Glomerular endothelial cell (primary cell): ENCODE data around the gene CENPP. TPM values are rescaled to one million over a fixed set of nuclear protein-coding genes. Genes with fewer than 3 reads are reported as not detected.

ENCODE experiments used
- DNase-seq: peaks from one replicate; pipeline ENCODE4 v3.0.0-alpha.2; 2011; ENCODE audit warnings: low read depth, low spot score; ENCODE audit errors: extremely low read depth
- total RNA-seq: library from RNA; depleted of rRNA; stranded (reverse); fragments of >200 nt; gene quantifications from 2 replicates; pipeline ENCODE4 v1.2.3, GENCODE V29; 2015

The CENPP gene
- total RNA-seq, 1 donor from 2014 or later, result 1.8 TPM

DNA sequence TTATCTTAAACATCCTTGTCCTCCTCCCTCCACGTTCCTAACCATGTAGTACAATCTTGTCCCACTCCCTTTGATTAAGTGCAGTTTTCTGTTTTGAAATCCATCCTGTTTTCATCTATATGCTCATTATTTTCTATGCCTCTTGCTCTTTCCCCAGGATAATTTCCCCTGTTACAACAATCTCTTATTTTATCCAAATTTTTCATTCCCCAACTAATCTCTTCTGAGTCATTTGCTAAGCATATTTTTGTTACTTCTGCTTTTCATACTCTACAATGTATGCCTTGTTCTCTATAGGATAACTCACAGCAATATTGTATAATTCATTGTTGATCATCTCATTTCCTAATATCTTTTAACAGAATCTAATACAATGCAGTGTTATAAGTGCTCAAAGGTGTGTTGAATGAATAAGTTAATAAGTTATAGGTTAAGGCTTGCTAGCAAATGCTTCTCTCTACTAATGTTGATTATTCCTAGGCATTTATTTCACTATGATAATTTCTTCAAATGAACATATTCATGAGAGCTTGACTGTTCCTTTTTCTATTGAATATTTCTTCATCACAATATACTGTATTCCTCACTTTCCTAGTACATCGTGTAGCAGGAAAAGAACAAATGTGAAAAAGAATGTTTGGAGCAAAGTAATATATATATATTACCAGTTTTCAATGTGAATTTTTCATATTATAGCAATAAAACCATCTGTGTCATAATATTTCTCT lies 97.0 kb downstream of the CENPP start:
- no peak for DNase-seq

DNA sequence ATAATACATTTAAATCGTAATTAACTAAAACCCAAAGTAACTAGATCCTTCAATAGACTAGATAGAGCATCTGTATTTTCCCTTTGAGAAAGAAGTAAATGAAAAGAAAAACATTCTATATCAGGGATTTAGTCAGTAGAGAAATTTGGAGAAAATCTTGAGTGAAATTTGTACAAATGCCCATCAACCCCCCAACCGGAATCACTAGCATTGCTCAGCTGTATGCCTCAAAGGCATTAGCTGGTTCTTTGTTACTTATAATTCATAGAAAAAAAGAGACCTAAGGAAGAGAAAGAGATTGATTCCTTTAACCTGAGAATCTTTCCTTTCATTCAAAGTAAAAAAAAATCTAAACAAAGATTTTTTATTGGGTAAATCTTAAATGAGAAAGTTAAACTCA lies 97.9 kb downstream of the CENPP start:
- no peak for DNase-seq

DNA sequence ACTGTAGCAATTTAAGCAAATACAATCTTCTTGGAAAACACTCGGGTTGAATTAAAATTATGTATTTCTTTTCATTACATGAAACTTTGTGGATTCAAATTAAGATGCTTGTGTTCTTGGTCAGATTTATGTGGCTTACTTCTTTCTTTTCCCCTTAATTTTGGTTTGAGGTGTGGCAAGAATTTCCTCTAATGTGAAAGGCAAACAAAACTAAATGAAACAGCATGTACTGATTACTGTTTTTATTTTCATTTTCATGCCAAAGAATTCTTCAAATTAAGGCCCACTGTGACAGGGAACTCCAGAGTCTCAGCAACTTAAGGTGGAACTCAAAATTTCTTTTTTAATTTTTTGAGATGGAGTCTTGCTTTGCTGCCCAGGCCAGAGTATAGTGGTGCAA lies 98.6 kb downstream of the CENPP start, which contains the start of gene OMD:
OMD (minus strand) TSS at position 132 of the 400 bp plus-strand sequence. CDS start 6,913 bp downstream, outside the sequence.
- no peak for DNase-seq

DNA sequence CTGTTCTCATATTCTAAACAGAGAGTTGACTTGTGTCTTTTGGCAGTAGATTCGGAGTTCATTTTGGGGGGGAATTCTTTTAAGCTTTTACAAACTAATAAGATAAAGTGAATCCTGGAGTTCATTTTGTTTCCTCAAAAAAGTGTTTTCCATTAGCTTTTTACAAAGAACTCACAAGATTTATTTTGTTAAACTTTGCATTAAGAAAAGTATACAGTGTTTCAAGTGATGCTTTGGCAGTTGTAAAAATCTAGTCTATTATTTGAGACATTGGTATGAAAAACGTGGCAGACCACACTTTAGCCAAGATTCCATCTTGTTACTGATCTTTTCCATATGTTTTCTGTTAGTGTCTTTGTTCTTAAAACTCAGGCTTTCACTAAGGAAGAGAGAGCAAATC lies 99.7 kb downstream of the CENPP start:
- DNase-seq, result no peak

DNA sequence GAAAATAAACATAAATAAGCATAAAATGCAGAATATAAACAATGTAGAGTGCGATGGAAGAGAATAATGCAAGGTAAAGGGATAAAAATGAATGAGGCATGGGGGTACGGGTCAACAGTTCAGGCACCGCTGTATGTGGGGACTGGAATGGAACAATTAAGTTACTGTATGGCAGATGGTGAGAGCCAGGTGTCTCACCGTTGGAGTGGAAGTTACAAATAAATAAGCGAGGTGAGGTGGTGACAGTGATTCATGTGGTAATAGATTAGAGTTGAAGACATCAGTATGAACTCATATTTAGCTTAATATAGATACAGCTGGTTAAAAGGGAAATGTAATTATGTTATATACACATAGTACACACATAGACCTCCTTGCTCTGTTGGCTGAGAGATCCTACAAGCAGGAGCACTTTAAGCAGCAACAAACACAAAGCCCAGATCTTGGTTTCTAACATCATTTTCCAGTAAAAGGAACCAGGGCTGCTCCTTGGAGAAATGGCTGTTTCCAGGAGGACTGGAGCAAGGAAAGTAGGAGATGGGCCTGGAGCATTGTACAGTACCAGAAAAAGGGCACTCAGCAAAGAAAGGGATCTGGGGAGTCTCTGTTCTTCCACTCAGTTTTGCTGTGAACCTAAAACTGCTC lies 100.9 kb downstream of the CENPP start:
- no peak for DNase-seq

DNA sequence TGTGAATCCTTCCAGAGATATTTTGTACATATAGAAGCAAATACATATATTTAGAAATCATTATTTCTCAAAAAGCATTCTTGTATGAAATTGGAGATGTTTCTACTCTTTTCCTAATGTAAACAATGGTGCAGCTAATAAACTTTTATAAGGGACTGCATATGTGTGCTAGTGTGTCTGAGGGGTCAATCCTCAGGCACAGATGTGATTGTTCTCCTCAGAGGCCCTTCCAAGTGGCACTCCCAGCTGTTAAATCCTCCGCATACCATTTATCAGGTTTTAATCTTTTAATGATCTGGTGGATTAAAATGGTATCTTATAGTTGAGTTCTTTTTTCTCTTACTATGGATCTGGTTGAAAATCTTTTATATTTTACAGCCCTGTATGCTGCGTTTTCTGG lies 104.1 kb downstream of the CENPP start:
- DNase-seq, result no peak

DNA sequence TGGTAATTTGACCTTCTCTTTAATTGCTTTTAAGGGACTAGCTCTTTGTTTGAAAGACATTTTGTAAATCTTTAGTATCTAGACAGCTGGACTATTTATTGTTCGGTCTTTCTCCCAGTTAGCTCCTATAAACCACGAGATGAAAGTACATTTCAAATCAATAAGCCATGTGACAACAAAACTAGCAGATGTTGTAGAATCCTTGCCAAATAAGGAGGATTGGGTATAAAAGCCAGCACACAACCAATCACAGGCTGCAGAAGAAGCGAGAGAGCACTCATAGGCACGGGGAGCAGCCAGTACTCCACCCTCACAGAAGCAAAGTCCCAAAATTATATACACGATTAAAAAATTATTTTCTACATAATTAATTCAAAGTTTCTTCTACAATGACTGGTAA lies 106.6 kb downstream of the CENPP start:
- DNase-seq, result no peak

DNA sequence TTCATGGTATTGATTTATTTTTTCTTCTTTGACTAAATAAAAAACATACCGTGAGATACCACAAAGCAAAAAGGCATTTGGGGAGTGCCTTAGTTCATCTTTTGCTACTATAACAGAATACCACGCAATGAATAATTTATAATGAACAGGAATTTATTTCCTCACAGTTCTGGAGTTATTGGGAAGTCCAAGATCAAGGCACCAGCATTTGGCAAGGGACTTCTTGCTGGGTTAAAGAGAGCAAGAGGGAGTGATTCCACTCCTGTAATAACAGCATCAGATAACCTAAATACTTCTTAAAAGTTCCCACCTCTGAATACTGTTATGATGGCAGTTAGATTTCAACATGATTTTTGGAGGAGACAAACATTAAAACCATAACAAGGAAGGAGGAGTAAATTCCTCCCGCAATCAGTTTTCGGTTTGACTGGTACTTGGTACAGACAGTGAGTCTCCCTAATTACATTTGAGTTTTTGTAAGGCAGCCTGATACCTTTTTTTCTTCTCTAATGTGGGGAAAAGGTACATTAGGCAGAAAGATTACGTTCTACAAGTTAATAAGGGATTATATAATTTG lies 107.3 kb downstream of the CENPP start:
- DNase-seq, result no peak

DNA sequence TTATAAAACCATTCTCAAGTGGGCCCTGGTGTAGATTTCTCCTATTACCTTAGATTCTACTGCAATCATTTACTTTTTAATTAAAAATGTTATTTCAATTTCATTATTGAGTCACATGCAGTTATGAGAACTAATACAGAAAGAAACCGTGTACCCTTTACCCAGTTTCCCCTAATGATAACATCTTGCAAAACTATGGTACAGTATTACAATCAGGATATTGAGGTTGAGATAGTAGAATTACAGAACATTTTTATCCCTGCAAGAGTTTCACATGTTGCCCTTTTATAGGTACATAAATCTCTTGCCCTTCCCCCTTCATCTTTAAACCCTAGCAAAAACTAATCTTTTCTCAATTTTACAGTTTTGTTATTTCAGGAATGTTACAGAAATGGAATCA lies 109.5 kb downstream of the CENPP start:
- no peak for DNase-seq

DNA sequence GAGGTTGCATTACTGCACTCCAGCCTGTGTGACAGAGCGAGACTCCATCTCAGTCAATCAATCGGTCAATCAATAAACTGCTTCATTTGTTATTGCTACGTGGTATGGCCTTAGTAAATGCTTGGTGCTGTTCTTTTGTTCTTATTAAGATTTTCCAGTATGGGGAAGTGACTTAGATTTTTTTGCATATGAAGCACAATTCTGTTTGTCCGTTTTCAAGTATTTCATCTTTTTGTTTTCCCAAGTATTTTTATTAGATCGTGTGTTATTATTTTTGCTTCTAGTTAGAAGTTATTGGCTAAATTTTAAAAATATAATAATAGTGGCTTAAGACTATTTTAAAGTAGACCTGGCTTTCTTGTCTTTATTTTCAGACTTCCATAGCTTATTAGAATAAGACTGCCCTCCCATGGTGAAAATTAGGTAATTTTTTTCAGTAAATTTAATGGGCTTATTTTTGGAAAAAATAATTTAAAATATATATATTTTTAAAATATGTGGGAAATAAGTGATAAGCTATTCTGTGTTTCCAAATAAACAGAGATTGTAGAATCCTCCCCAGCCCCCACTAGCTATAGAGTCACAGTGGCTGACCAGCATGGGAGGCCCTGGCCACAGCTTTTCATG lies 113.3 kb downstream of the CENPP start:
- no peak for DNase-seq

DNA sequence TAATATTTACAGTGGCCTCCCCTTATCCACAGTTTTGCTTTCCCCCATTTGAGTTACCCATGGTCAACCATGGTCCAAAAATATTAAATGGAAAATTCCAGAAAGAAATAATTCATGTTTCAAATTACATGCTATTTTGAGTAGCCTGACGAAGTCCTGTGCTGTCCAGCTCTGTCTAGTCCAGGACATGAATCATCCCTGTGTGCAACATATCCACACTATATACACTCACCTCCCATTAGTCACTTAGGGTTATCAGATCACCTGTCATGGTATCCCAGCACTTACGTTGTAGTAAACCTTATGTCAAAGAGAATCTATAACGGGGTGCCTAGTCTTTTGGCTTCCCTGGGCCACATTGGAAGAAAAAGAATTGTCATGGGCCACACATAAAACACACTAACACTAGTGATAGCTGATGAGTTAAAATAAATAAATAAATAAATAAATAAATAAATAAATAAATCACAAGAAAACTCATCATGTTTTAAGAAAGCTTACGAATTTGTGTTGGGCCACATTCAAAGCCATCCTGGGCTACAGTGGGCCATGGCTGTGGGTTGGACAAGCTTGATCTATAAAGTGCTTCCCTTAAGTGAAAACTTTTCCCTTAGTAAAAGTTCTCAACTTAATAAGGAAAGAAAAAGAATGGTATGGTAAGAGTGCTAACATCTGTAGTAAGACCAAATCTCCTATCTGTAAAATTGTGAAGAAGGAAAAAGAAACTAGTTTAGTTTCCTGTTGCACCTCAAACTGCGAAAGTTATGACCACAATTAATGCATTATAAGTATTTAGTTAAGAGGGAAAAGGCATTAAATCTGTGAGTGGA lies 114.4 kb downstream of the CENPP start:
- DNase-seq, result no peak

DNA sequence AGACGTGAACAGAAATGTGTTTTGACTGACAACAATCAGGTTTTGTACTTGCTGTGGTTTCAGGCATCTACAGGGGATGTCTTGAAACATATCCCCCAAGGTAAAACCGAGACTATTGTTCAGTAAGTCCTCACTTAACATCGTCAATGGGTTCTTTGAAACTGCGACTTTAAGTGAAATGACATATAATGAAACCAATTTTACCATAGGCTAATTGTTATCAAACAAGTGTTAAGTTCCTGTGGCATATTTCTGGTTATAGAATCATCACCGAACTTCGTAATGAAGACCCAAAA lies 114.9 kb downstream of the CENPP start:
- no peak for DNase-seq

DNA sequence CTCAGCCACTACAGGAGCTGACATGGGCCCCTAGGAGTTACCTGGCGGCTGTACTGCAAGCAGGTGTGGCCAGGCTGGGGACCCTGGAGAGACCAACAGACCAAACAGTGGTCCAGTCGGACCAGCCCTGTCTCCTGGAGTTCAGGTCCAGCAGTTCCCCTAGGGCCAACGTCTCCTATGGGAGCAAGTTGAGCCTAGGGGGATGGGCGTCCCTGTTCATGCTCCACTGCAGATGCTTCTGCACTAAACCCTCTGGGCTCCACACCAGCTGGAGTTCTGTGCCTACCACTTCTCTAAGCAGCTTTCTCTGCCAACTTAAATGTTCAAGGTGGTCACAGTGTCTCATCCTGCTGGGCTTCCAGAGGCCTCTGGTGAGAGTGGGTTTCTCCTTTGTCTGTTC lies 119.1 kb downstream of the CENPP start:
- DNase-seq, result no peak

DNA sequence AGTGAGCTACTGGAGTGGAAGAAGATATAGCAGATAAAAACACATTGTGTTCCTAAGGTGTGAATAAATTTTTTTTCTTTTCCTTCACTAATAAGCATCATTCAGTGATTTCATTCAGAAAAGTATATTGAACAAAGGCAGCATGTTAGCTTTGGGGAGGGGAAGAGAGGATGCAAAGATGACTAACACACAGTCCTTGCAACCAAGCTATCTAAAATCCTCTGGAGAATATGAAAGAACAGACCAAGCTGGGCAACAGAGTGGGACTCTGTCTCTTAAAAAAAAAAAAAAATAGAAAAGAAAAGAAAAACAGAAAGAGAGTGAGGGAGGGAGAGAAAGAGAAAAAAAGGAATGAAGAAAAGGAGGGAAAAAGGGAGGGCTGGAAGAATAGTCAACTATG lies 120.8 kb downstream of the CENPP start:
- DNase-seq, result no peak

DNA sequence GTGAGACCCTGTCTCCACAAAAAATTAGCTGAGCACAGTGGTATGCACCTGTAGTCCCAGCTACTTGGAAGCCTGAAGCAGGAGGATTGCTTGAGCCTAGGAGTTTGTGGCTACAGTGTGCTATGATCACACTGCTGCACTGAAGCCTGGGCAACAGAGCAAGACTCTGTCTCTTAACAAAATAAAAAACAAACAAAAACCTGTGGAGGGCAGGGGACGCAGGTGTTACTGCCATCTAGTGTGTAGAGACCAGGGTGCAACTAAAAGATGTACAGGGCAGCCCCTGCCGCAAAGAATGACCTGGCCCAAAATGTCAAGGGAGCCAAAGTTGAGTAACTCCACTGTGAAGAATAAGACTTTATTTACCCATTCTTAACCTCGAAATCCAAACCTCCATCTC lies 129.5 kb downstream of the CENPP start:
- DNase-seq, result no peak

DNA sequence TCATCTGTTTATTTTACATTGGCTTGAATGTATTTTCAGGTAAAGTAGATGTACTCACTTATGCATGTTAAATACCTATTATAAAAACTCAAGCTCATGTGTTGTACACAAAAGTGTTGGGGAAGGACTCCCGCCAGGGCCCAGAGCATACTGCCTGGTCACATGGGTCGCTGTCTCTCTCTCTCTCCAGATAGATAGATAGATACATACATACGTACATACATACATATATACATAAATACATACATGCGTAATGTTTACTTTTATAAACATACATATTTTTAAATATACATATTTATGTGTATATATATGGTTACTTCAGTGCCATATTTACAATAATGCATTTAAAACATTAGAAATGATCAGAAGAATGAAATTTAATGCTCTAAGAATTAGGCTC lies 131.8 kb downstream of the CENPP start:
- DNase-seq, result no peak

DNA sequence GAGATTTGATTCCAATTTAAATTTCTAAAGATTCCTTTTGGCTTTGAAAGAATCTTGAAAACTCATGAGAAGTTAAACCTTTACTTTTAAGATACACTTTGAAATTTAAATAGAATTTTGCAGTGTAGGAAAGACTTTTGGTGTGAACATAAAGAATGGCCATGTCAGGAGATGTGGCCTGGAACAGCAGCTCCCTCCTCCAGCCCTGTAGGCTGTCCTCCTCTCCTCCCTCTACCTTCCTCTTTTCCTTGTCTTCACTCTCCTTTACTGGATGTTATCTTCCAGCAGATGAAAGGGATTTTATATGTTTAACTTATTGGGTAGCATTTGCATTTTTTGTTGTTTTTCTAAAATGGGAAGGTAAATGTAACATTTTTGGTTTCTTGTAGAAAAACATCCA lies 137.6 kb downstream of the CENPP start:
- no peak for DNase-seq

DNA sequence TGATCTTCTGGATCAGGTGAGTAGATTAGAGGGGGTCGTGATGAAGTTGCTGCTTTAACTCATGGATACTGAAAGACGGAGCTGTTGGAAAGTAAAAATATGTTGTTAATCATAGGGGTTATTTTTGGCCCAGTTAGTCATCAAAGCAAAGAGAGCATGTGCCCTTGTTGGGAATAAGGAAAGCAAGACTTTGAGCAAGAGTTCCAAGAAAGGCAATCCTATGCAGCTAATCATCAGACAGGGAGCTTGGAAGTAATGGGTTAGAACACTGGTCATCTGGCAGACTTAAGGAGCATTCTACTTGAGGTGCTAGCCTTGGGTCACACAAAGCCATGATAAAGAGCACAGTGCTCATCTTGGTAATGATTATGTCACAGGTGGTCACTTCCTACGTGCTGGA lies 138.2 kb downstream of the CENPP start:
- DNase-seq, result no peak

DNA sequence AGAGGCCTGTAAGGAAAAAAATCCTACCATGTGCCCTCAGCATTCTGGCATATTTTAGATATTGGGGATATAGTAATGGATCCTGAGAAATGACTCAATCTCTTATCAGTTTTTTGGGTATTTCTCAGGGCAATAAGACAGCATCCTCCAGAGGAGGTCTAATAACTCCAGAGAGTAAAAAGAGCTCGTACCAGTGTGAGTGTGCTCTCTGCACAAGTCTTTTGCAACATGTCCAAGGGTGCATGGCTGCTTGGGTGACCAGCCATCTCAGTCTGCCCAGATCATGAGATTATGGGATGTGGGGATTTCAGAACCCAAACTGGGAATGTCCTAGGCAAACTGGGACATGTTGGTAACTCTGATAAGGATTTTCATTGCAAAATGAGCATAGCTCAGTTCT lies 141.3 kb downstream of the CENPP start:
- DNase-seq, result no peak

DNA sequence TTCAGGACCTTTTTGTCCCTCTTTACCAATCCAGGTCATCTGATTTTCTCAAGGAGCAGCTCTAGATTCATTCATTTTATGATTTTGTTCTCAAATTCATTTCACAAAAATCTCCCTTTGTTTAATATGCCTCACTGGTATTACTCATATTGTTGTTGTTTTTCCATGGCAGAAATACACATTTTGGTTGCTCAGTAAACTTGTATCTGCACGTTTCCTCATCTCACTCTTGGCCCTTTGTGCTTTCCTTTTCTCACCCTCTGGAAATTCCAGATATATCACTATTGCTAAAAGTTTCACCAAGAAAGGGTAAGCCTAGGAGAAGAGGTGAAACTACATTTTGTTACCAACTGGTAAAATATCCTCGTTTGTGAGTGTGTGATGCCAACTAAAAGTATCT lies 141.8 kb downstream of the CENPP start:
- DNase-seq, result no peak

DNA sequence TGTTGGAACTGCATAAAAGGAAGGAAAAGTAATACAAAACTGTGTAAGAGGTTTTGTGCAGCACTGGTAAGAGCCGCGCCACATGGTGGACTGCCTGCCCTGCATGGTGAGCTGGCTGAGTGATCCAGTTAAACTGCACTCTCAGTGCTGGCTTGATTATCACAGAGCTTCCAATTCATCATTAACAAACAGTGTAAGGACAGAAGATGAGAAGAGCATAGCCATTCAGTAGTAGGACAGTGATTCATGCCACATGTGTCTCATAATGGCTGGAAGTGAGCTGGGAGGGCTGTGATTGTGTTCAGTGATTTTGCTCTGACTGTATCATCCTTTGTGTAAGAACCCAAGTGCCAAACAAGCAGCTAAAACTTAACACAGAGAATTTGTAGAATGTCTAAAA lies 142.5 kb downstream of the CENPP start:
- DNase-seq, result no peak
